DOHH2 (cell line): ENCODE results near the gene NUP210L.
A peak's percentile ranks its signal among the peaks of the same experiment; 100 is the strongest.

Experiments used
- H3F3A ChIP-seq: fragments of 200-600 bp; sonication (generic), shearing (Covaris generic); 2 replicates; pipeline ENCODE4 v1.6.0; 2016; ENCODE audit warnings: antibody characterized with exemption, mild to moderate bottlenecking; ENCODE audit not compliant: control insufficient read depth, insufficient read depth
- H3K27ac ChIP-seq: fragments of 200-600 bp; sonication (generic); 2 replicates; pipeline ENCODE4 v1.5.1; 2014; ENCODE audit warnings: low read depth, mild to moderate bottlenecking, low read length, moderate library complexity
- H3K27me3 ChIP-seq: fragments of 200-600 bp; sonication (generic); 2 replicates; pipeline ENCODE4 v1.6.1; 2014; ENCODE audit warnings: mild to moderate bottlenecking, low read length, mixed read lengths; ENCODE audit not compliant: control insufficient read depth
- H3K36me3 ChIP-seq: fragments of 200-600 bp; sonication (generic); 2 replicates; pipeline ENCODE4 v1.6.1; 2014; ENCODE audit warnings: mild to moderate bottlenecking, low read length, moderate library complexity, mixed read lengths; ENCODE audit not compliant: control insufficient read depth
- H3K4me1 ChIP-seq: fragments of 200-600 bp; sonication (generic); 2 replicates; pipeline ENCODE4 v1.6.1; 2014; ENCODE audit warnings: mild to moderate bottlenecking, low read length, mixed read lengths; ENCODE audit not compliant: control insufficient read depth
- H3K4me2 ChIP-seq: fragments of 200-600 bp; sonication (generic); 2 replicates; pipeline ENCODE4 v1.6.0; 2014; ENCODE audit warnings: mild to moderate bottlenecking, low read length, moderate library complexity
- H3K4me3 ChIP-seq: fragments of 200-600 bp; sonication (generic); 2 replicates; pipeline ENCODE4 v1.5.1; 2014; ENCODE audit warnings: mild to moderate bottlenecking, low read length, mixed read lengths
- H3K79me2 ChIP-seq: fragments of 200-600 bp; sonication (generic); 2 replicates; pipeline ENCODE4 v1.6.1; 2014; ENCODE audit warnings: mild to moderate bottlenecking, low read length, mixed read lengths; ENCODE audit not compliant: control insufficient read depth
- H3K9me2 ChIP-seq: fragments of 200-600 bp; sonication (generic); replicated peaks from 2 replicates; pipeline ENCODE4 v1.6.1; 2014; ENCODE audit warnings: mild to moderate bottlenecking, low read length, mixed read lengths; ENCODE audit not compliant: control insufficient read depth
- H3K9me3 ChIP-seq: fragments of 200-600 bp; sonication (generic); 2 replicates; pipeline ENCODE4 v1.6.1; 2014; ENCODE audit warnings: antibody characterized with exemption, low read length, mixed read lengths; ENCODE audit not compliant: control insufficient read depth, insufficient read depth
- H4K20me1 ChIP-seq: fragments of 200-600 bp; sonication (generic); 2 replicates; pipeline ENCODE4 v1.6.0; 2014; ENCODE audit warnings: low read depth, mild to moderate bottlenecking, antibody characterized with exemption, low read length, moderate library complexity; ENCODE audit not compliant: control insufficient read depth, insufficient read depth
- CTCF ChIP-seq: fragments of 200-600 bp; sonication (generic); IDR thresholded peaks from one replicate; pipeline ENCODE4 v1.5.1; 2014; ENCODE audit warnings: antibody characterized with exemption, mild to moderate bottlenecking, low read depth, low read length; ENCODE audit not compliant: poor library complexity, severe bottlenecking
- EZH2phosphoT487 ChIP-seq: fragments of 200-600 bp; sonication (generic); IDR thresholded peaks from 2 replicates; pipeline ENCODE4 v1.6.1; 2017; ENCODE audit warnings: borderline replicate concordance, mild to moderate bottlenecking, antibody characterized with exemption, low read length, moderate library complexity, mixed read lengths

Gene NUP210L

DNA sequence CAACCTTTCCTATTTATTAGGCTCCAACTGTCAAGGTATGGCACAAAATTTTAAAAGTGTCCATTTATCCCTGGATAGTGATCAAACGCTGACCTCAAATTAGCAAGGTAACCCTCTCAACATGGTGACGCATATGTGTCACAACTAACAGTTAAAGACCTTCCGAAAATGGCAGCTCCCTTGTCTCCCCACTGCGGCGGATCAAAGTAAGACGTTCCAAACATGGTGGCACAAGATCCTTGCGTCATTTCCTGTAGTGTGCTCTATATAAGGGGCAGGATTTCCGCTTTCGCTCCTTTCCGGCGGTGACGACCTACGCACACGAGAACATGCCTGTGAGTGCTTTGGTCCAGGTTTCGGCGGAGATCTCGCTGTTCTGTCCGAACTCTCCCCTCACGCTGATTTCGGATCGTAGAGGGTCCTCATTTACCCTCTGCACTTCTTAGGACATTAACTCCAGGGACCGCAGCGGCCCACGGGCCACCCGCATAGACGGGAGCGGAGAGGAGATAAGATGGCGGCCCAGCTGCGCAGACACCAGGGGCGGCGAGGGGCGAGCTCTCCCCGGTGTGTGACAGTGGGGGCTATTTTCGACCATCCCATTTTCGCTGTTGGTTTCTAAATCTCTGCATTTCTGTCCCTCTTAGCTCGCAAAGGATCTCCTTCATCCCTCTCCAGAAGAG, 164.3 kb downstream of the NUP210L start, which contains the start of gene RPS27:
Gene RPS27, plus strand, starts transcription at position 295 of the 683 bp plus-strand sequence. Its CDS starts 35 bp downstream, at position 330.
- H3K27ac ChIP-seq = peak within 1 kb of the TSS; percentile 76
- H3K4me1 ChIP-seq = peaks cover 48% of the 10 kb centered on the region
- H3F3A ChIP-seq = peaks cover 51% of the 10 kb centered on the region
- peaks cover 49% of the 10 kb centered on the region for H3K36me3 ChIP-seq
- H4K20me1 ChIP-seq = 0 out of 2 replicates have a peak, but pooled peaks cover 4% of the 10 kb centered on the region
- H3K27me3 ChIP-seq = peaks cover 2% of the 10 kb centered on the region; the same call in 1 of the 2 replicates
- TF ChIP-seq CTCF (no peak), EZH2phosphoT487 (no peak)
- H3K9me3 ChIP-seq = no peaks in the 10 kb centered on the region
- peaks cover 26% of the 10 kb centered on the region for H3K79me2 ChIP-seq
- peak within 1 kb of the TSS; percentile 90 for H3K4me2 ChIP-seq
- H3K9me2 ChIP-seq = no peaks in the 10 kb centered on the region
- peak within 1 kb of the TSS; percentile 91 for H3K4me3 ChIP-seq

GRCh38 chr1:153987621-153988020, 167.3 kb downstream of the NUP210L start:
- Histone ChIP-seq H3K4me3 (peak overlapping the region; percentile 69), H3K36me3 (peaks cover 20% of the 10 kb centered on the region), H3K27ac (peak overlapping the region; percentile 78), H3K79me2 (peaks cover 21% of the 10 kb centered on the region), H4K20me1 (0 out of 2 replicates have a peak, but pooled peaks cover 4% of the 10 kb centered on the region), H3K4me1 (peaks cover 55% of the 10 kb centered on the region), H3K9me3 (no peaks in the 10 kb centered on the region), H3K9me2 (no peaks in the 10 kb centered on the region), H3K4me2 (peak overlapping the region; percentile 89), H3K27me3 (peaks cover 9% of the 10 kb centered on the region; the same call in 1 of the 2 replicates), H3F3A (peaks cover 34% of the 10 kb centered on the region)
- TF ChIP-seq CTCF = no peak
- no peak for TF ChIP-seq EZH2phosphoT487

DNA sequence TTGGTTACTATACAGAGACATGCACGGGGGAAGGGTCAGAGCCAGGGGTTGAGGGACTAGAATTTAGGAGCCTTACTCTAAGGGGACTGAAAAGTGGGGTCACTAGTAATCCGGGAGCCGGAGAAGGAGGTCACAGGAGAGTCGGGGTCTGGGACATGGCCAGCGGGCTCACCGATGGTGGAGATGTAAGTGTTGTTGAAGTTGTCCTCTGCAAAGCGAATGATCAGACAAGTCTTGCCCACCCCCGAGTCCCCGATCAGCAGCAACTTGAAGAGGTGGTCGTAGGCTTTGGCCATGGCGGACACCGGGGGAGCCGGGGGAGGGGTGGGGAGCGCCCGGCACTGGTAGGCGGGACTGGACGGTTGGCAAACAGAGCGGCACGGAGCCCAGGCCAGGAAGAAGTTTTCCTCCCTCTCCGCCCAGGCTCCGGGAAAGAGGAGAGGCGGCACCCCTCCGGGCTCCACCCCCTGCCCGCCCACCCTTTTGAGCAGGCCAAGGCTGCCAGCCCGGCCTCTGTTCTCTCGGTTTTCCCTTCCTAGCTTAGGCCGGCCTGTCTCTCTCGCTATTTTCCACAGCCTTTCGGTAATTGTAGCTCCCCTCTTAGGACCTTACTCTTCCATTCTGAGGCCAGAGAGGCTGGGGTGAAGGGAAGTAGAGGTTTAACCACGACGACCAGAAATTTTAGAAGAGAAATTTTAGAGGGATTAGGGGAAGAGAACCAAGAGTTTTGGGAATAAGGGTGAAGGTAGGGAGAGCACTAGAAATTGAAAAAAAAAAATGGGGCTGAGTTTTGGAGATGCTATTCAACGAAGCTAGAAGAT, 168.7 kb downstream of the NUP210L start, which contains the start of gene RAB13:
Gene RAB13, minus strand, starts transcription at position 399 of the 821 bp plus-strand sequence. Its CDS starts 103 bp downstream, at position 296.
- peaks cover 9% of the 10 kb centered on the region; the same call in 1 of the 2 replicates for H3K27me3 ChIP-seq
- no peaks in the 10 kb centered on the region for H4K20me1 ChIP-seq
- no peaks in the 10 kb centered on the region for H3K9me2 ChIP-seq
- H3K9me3 ChIP-seq = no peaks in the 10 kb centered on the region
- H3K79me2 ChIP-seq = peaks cover 6% of the 10 kb centered on the region
- H3K4me2 ChIP-seq = peak within 1 kb of the TSS; percentile 89
- peak within 1 kb of the TSS; percentile 78 for H3K27ac ChIP-seq
- peaks cover 20% of the 10 kb centered on the region for H3F3A ChIP-seq
- H3K4me3 ChIP-seq = peak within 1 kb of the TSS; percentile 69
- TF ChIP-seq EZH2phosphoT487 (no peak), CTCF (no peak)
- peaks cover 6% of the 10 kb centered on the region for H3K36me3 ChIP-seq
- H3K4me1 ChIP-seq = peaks cover 52% of the 10 kb centered on the region
